Hematopoietic multipotent progenitor cell (in vitro differentiated cells): ENCODE results near the gene PRR18. TPM values are rescaled to one million over a fixed set of nuclear protein-coding genes. Genes with fewer than 3 reads are reported as not detected.
A peak's percentile ranks its signal among the peaks of the same experiment; 100 is the strongest.
"Not testable (repeated sequence)": the region's sequence is repeated elsewhere in the genome, so short reads cannot be mapped to it uniquely, and the experiment has no call there.

Experiments used
- DNase-seq, 3 donors: peaks; one replicate each; pipeline ENCODE4 v3.0.0-alpha.2; 2011 to 2015; ENCODE audit warnings: low read depth in 2 of 3, low spot score in 2 of 3
- total RNA-seq: library from RNA; depleted of rRNA; stranded (reverse); fragments of >200 nt; gene quantifications from one replicate; pipeline ENCODE4 v1.2.3, GENCODE V29; 2012

Gene PRR18
- not detected for total RNA-seq

DNA sequence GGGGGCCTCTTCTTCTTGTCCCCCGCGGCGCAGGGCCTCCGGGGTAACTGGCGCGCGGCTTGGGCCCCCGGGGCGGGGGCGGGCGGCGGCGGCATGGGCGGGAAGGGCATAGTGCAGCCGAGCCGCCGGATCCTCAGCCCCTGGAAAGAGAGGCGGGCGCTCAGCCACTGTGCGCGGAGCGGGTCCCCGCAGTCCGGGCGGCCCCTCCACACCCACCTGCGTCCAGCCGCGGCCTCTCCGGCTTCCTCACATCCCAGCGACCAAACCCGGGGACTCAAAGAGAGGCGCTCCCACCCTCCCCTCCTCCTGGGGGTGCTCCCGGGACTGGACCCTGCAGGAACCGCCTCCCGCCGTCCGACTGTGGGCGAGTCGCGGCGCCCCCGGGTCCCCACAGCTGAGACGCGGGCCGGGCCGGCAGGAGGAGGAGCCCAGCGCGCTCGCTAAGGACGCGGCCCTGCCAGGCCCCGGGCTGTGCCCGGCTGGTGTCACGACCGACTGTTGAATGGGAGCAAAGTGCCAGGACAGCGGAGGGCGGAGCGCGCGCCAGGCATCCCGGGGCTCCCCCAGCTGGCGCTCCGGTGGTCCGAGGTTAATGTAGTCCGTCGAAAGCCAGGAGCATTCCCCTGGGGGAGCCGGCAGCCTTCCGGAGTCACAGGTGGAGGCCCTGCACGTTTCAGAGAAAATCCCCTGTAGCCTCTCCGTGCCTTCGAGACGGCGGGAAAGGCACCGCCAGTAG lies at the start of gene PRR18:
Gene PRR18 (minus strand): TSS at position 360 of the 736 bp plus-strand sequence. CDS start 250 bp downstream, at position 110.
- no peak for DNase-seq

GRCh38 chr6:166355552-166355951 lies 47.4 kb upstream of the PRR18 start:
- DNase-seq = no peak

GRCh38 chr6:166354965-166355364 lies 46.8 kb upstream of the PRR18 start:
- DNase-seq = no peak

DNA sequence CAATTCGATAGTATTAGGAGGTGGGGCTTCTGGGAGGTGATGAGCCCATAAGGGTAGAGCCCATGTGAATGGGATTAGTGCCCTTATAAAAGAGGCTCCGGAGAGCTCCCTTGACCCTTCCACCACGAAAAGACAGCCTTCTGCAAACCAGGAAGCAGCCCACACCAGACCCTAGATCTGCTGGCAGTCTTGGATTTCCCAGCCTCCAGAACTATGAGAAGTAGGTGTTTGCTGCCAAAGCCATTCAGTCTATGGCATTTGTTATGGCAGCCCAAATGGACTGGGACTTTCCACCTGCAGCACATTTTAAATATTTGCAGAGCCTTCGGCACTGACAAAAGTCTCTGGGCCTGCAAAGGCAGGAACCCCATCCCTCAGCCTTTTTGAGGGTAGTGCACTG lies 46.0 kb upstream of the PRR18 start:
- no peak for DNase-seq

GRCh38 chr6:166353507-166353906 lies 45.3 kb upstream of the PRR18 start:
- no peak for DNase-seq

- DNase-seq = no peak
Measured at GRCh38 chr6:166352923-166353322, 44.7 kb upstream of the PRR18 start.

DNA sequence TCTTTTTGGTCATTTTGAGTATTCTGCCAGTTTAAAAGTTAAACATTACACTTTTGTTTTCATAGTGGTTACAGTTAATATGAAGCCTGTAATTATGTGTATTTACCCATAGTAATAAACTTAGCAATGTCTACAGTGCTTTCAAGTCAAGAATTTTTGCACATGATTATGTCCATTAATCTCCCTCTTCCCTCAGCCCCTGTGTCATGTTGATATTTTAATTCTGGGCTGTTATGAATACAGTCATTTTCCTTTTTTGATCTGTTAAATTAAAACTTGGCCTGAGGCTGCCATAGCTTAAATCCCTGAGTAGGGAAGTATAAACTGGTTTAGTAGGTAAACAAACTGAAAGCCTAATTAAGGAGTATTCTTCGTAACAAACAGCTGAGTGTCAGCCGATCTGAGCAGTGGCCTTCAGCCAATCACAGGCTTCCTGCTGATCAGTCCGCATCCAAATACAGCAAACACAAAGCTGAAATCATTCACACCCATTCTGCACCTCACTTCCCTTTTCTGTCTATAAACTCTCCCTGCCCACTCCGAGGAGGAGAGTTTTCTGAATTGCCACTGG lies 43.6 kb upstream of the PRR18 start:
- peak in 2 of 3 donors; percentile 51 to 62 for DNase-seq

DNA sequence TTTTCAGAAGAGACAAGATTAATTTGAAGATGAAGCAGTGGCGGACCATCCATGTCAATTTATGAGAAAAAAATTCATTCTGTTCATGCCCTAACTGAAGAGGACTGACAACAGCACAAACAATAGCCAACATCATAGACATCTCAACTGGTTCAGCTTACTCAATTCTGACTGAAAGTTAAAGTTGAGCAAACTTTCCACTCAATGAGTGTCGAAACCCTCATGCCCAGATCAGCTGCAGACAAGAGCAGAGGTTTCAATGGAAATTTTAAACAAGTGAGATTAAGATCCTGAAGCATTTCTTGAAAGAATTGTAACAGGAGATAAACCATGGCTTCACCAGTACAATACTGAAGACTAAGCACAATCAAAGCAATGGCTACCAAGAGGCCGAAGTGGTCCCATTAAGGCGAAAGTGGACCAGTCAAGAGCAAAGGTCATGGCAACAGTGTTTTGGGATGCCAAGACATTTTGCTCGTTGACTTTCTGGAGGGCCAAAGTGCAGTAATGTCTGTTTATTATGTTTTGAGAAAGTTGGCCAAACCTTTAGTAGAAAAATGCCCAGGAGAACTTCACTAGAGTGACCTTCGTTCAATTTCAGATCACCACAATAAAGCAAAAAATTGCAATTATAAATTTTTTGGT lies 40.2 kb upstream of the PRR18 start:
- no peak for DNase-seq

DNA sequence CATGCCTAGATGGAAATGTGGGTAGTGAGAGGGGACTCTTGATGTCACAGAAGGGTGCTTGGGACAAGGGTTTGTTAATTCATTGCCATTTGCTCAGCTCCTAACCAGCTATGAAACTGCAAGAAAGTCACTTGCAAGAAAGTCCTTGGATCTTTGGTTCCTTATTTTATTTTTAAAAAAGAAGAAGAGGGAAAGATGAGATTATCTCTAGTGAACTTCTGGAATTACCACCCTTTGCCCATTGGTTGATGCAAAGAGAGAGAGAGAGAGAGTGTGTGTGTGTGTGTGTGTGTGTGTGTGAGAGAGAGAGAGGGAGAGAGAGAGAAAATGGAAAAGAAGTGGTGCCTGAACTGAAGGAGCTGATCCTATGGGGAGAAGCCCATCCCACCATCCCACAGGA lies 38.8 kb upstream of the PRR18 start:
- DNase-seq = no peak

DNA sequence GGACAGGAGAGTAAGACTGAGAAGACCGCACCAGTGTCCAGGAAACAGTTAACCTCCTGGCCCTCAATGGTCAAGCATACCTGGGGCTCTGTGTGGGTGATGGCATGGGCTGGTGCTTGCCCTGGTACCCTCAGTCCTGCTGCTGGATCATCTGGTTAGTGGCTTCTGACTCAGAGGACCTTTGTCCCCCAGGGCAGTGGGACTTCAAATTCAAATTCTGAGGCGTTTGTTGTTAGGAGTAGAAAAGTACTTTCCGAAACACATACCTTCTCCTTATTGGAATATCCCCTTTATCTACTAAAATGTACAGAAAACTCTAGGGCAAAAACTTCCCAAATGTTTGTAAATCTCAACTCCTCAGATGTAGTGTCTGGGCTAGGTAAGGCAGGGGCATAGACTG lies 38.3 kb upstream of the PRR18 start:
- DNase-seq = no peak

DNA sequence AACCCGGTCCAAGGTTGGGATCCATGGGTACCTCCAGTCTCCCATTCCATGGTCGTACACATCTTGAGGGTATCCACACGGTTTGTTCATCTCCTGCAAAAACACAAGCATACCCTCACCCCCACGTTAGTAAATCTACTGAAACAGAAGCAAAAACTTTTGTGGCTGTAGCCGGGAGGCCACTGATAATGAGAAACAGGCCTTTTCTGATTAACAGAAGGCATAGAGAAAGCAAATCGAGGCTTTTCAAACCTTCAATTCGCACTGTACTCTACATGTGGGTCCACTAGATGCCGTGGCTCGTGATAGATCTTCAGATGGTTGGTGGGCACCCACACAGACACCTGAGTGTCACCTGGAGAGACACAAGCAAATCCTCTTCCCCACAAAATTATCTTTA lies 37.5 kb upstream of the PRR18 start:
- DNase-seq = not testable (repeated sequence)

GRCh38 chr6:166344921-166345320 lies 36.7 kb upstream of the PRR18 start:
- DNase-seq = not testable (repeated sequence)

GRCh38 chr6:166344240-166344639 lies 36.0 kb upstream of the PRR18 start:
- no peak for DNase-seq

DNA sequence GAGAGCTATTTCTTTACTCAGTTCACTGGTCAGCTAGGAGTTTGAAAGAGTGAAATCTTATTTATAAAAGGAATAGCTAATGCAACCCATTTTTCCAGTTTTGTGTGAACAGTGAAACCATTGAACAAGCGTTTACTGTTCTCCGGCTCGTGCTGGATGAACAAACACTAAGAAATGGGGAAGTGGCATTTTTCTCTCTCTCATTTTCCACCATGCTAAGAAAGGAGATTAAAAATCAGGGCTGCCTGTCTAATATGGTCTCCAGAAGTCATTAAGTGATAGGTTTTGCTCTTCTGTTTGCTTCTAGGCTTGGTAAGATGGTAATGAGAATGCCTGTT lies 34.9 kb upstream of the PRR18 start:
- DNase-seq = peak in 2 of 3 donors; percentile 58 to 87

DNA sequence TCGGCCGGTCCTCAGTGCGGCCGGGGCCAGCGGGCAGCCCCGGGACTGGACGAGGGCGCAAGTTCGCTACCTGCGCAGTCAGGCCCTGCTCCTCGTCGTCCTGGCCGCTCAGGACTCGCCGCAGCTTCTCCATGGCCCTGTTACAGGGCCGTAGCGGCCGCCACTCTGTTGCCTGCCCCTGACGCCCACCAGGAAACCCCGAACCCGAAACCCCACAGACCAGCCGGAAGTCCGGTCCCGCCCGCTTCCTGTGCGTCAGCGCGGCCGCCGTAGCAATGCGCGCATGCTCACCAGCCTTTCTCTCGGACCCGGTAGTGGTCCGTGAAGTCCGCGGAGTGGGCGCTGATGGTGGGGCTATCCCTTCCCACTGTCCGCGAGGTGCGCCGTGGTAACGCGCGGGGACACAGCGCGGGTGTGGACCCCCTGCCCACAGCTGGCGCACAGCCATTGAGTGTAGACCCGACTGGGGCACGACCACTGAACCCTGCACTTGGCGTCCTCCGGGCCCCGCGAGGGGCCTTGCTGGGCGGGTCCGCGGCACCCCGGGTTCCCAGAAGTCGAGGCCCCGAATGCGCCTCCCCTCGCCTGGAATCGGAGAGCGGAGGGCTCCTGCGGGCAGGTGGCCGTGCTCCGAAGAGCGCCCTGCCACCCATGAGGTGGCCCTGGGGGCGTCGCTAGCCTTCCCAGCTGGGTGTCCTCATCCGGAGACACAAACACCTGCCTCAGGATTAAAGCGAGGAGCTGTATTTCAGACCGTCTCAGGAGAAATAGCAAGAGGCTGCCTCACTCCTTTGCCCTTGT lies 34.4 kb upstream of the PRR18 start, which contains the start of gene SFT2D1:
Gene SFT2D1 (minus strand): TSS at position 197 of the 801 bp plus-strand sequence. CDS start 64 bp downstream, at position 133.
- DNase-seq = peak; percentile 31 to 93 (median 89)

- peak in 2 of 3 donors; percentile 7 to 36 for DNase-seq
Measured at GRCh38 chr6:166341977-166342348, 33.8 kb upstream of the PRR18 start.

- peak in 2 of 3 donors; percentile 48 to 68 for DNase-seq
Measured at GRCh38 chr6:166341464-166341863, 33.3 kb upstream of the PRR18 start.

- DNase-seq = no peak
Measured at GRCh38 chr6:166338854-166339253, 30.7 kb upstream of the PRR18 start.

DNA sequence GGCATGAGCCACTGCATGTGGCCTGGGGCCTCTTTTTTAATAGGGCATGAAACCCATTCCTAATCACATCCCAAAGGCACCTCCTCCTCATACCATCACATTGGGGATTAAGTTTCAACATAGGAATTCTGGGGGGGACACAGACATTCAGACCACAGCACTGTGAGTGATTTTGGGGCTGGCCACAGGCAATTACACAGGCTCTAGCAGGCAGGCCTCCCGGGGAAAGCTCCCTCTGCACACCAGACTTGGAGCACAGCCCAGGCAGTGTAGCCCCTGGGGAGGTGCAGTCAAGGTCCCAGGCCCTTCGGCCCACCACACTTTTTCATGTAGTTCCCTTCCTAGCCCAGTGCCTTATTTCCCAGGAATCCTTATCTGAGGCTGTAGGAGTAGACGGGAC lies 28.7 kb upstream of the PRR18 start:
- DNase-seq = no peak

GRCh38 chr6:166335378-166336302 lies 27.4 kb upstream of the PRR18 start:
- no peak for DNase-seq
